Measurements from ENCODE around the gene SBNO1. TPM values are rescaled to one million over a fixed set of nuclear protein-coding genes. Genes with fewer than 3 reads are reported as not detected.
"Not testable (repeated sequence)": the region's sequence is repeated elsewhere in the genome, so short reads cannot be mapped to it uniquely, and the experiment has no call there.

The SBNO1 gene
- total RNA-seq, 2 experiments from 2014 or later = 21.3 to 21.9 TPM

DNA sequence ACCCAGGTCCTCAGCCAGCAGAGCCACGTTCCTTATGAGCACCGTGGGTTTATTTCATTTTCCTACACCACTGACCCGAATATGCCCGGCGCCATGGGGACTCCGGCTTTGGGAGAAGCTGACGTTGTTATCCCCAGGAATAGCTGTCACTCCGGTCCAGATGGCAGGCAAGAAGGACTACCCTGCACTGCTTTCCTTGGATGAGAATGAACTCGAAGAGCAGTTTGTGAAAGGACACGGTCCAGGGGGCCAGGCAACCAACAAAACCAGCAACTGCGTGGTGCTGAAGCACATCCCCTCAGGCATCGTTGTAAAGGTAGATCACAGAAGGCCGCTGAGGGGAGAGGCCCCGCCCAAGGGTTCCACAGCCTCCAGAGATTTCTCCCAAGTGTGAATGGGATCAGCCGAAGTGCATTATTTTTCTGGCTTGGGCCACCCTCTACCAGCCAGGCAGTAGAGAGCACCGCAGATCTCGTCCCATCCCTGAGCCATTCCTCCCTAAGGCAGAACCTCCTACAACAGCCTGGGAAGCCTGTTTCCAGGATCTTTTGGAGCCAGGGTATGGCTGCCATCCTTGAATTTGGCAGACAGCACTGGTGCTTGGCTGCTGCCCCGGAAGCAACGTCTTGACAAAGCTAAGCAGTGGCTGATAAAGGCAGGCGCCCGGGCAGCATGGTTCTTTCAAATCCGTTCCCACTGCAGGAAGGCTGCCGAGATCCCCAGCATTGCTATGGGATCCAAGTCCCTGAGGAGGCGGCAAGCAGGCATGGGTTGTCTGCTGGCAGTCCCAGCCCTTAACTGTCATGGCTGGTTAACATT, 110.8 kb downstream of the SBNO1 start:
- ChIA-PET CTCF (no interaction called here), POLR2A (interaction anchor here (1.1 kb wide), 1 partner anchor 21 kb away, joined by 3 read pairs; the partner anchor contains the start of genes MPHOSPH9 and MTRFR)
- DNase-seq (no peak), ATAC-seq (ENCODE audit: poor library complexity) (no peak)
- Mint-ChIP-seq H3K4me3 (no peak overlapping the region), H3K4me1 (ENCODE audit: low read depth) (peaks cover 29% of the 10 kb centered on the region), H3K27ac (no peak overlapping the region), H3K9me3 (no peaks in the 10 kb centered on the region), H3K36me3 (ENCODE audit: low read depth) (peaks cover 57% of the 10 kb centered on the region), H3K27me3 (no peaks in the 10 kb centered on the region)
- Histone ChIP-seq H3K4me1 (ENCODE audit: insufficient read depth, low read length) (peaks cover 25% of the 10 kb centered on the region), H3K27me3 (ENCODE audit: control insufficient read depth in 1 of 2, insufficient read depth in 2 of 2, low read length in 2 of 2) (no peaks in the 10 kb centered on the region), H3K27ac (ENCODE audit: low read depth in 1 of 2, low read length in 2 of 2) (no peak overlapping the region), H3K36me3 (ENCODE audit: insufficient read depth, low read length) (peaks cover 52% of the 10 kb centered on the region), H3K9me3 (ENCODE audit: control insufficient read depth in 1 of 2, insufficient read depth in 1 of 2, low read length in 2 of 2) (no peaks in the 10 kb centered on the region), H3K4me3 (ENCODE audit: low read length) (no peak overlapping the region)
- intact Hi-C loops (cut with DNase I, micrococcal nuclease) = no loop called here
- TF ChIP-seq, protein P1, sequence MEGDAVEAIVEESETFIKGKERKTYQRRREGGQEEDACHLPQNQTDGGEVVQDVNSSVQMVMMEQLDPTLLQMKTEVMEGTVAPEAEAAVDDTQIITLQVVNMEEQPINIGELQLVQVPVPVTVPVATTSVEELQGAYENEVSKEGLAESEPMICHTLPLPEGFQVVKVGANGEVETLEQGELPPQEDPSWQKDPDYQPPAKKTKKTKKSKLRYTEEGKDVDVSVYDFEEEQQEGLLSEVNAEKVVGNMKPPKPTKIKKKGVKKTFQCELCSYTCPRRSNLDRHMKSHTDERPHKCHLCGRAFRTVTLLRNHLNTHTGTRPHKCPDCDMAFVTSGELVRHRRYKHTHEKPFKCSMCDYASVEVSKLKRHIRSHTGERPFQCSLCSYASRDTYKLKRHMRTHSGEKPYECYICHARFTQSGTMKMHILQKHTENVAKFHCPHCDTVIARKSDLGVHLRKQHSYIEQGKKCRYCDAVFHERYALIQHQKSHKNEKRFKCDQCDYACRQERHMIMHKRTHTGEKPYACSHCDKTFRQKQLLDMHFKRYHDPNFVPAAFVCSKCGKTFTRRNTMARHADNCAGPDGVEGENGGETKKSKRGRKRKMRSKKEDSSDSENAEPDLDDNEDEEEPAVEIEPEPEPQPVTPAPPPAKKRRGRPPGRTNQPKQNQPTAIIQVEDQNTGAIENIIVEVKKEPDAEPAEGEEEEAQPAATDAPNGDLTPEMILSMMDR (IDR thresholded peaks at IDR 0.05) = no peak

DNA sequence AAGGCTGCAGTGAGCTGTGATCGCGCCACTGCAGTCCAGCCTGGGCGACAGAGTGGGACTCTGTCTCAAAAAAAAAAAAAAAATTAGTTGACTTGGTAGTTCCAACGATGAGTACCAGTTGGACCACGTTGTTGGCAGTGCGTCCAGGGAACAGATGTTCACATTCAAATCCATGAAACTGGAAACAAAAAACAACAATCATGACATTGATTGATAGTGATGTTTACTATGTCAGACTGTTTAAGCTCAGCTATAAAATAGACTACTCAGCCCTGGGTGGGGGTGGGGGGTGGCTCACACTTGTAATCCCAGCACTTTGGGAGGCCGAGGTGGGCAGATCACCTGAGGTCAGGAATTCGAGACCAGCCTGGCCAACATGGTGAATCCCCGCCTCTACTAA, 112.3 kb downstream of the SBNO1 start:
- peaks cover 69% of the 10 kb centered on the region for H3K36me3 Mint-ChIP-seq (ENCODE audit: low read depth)
- H3K9me3 Mint-ChIP-seq; H3K4me3 ChIP-seq (ENCODE audit: low read length); H3K27me3 ChIP-seq (ENCODE audit: control insufficient read depth in 1 of 2, insufficient read depth in 2 of 2, low read length in 2 of 2); DNase-seq; ATAC-seq (ENCODE audit: poor library complexity); H3K27me3 Mint-ChIP-seq; intact Hi-C loops (cut with DNase I, micrococcal nuclease); H3K9me3 ChIP-seq (ENCODE audit: control insufficient read depth in 1 of 2, insufficient read depth in 1 of 2, low read length in 2 of 2); POLR2A ChIA-PET; H3K27ac Mint-ChIP-seq; H3K4me3 Mint-ChIP-seq; H3K27ac ChIP-seq (ENCODE audit: low read depth in 1 of 2, low read length in 2 of 2): not testable (repeated sequence)
- H3K4me1 Mint-ChIP-seq (ENCODE audit: low read depth) = peaks cover 44% of the 10 kb centered on the region
- CTCF ChIA-PET = interaction anchor here (0.9 kb wide), 1 partner anchor 14 kb away, joined by 3 read pairs; no protein-coding TSS in a partner anchor
- H3K4me1 ChIP-seq (ENCODE audit: insufficient read depth, low read length) = peaks cover 28% of the 10 kb centered on the region
- H3K36me3 ChIP-seq (ENCODE audit: insufficient read depth, low read length) = peaks cover 49% of the 10 kb centered on the region

DNA sequence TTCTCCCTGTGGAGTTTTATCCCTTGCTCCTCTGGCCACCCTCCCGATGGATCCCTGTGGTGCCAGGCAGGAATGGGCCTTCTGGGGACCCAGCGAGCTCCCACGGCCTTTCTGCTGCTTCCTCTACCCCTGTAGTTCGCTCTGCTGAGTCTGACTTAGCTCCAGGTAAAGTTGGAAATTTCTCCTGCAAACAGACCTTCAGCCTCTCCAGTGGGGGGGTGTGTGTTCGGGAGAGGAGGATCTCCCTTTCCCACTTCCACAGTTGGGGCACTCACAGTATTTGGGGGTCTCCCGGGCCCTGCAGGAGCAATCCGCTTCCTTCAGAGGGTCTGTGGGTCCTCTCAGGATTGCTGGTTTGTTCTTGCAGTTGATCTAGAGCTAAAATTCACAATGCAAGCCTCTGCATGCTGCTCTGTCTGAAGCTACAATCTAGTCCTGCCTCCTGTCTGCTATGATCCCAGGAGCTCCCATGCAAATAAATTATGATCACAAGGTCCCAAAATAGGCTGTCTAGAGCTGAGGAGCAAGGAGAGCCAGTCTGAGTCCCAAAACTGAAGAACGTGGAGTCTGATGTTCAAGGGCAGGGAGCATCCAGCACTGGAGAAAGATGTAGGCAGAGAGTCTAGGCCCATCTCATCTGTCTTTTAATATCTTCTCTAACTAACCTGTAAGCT, 113.1 kb downstream of the SBNO1 start:
- ChIA-PET CTCF (interaction anchor here (0.9 kb wide), 1 partner anchor 14 kb away, joined by 3 read pairs; no protein-coding TSS in a partner anchor), POLR2A (no interaction called here)
- ATAC-seq (ENCODE audit: poor library complexity) (no peak), DNase-seq (no peak)
- Mint-ChIP-seq H3K9me3 (no peaks in the 10 kb centered on the region), H3K27ac (peak overlapping the region; percentile 36), H3K27me3 (no peaks in the 10 kb centered on the region), H3K4me1 (ENCODE audit: low read depth) (peaks cover 50% of the 10 kb centered on the region), H3K4me3 (no peak overlapping the region), H3K36me3 (ENCODE audit: low read depth) (peaks cover 66% of the 10 kb centered on the region)
- Histone ChIP-seq H3K27ac (ENCODE audit: low read depth in 1 of 2, low read length in 2 of 2) (peak overlapping the region in 1 of 2 donors; percentile 25), H3K4me1 (ENCODE audit: insufficient read depth, low read length) (peaks cover 29% of the 10 kb centered on the region), H3K27me3 (ENCODE audit: control insufficient read depth in 1 of 2, insufficient read depth in 2 of 2, low read length in 2 of 2) (no peaks in the 10 kb centered on the region), H3K4me3 (ENCODE audit: low read length) (no peak overlapping the region), H3K36me3 (ENCODE audit: insufficient read depth, low read length) (peaks cover 43% of the 10 kb centered on the region), H3K9me3 (ENCODE audit: control insufficient read depth in 1 of 2, insufficient read depth in 1 of 2, low read length in 2 of 2) (no peaks in the 10 kb centered on the region)
- intact Hi-C loops (cut with DNase I, micrococcal nuclease) = no loop called here
- TF ChIP-seq, protein P1 (IDR thresholded peaks at IDR 0.05) = no peak
